B cell (primary cell): Measurements from ENCODE around the gene KRT4. TPM values are rescaled to one million over a fixed set of nuclear protein-coding genes. Genes with fewer than 3 reads are reported as not detected.

ENCODE experiments used
- ATAC-seq: fragments of 200-7000 bp; cut with Tn5 transposase; one replicate; pipeline ENCODE4 v1.10.0; 2021; ENCODE audit warnings: low read depth, mild to moderate bottlenecking, moderate number of reproducible peaks, moderate library complexity
- CTCF ChIA-PET: fragments of 350-600 bp; sonication (Branson Sonifier 250); formaldehyde crosslinking; loops from one replicate; lab custom pipeline; 2021; ENCODE audit warnings: antibody characterized with exemption, inconsistent platforms; lab: Charles Lee
- POLR2A ChIA-PET: fragments of 350-600 bp; sonication (Branson Sonifier 250); formaldehyde crosslinking; loops from one replicate; lab custom pipeline; 2021; ENCODE audit warnings: antibody characterized with exemption; lab: Charles Lee
- DNase-seq: peaks from one replicate; pipeline ENCODE4 v3.0.0; 2013
- H2AFZ ChIP-seq: 2 replicates; pipeline ENCODE4 v1.6.1; 2012; ENCODE audit warnings: mild to moderate bottlenecking, low read depth, low read length; ENCODE audit not compliant: insufficient read depth, poor library complexity, severe bottlenecking
- H3K27ac ChIP-seq, 2 donors: 1 replicate in 1 of 2; 2 replicates in 1 of 2; pipeline ENCODE4 v1.5.1; 2012 to 2013; ENCODE audit warnings: low read length in 2 of 2, mild to moderate bottlenecking in 2 of 2, moderate library complexity in 1 of 2
- H3K27me3 ChIP-seq, 4 experiments: fragments of 200-600 bp in 1 of 4; sonication (generic) in 1 of 4; replicated peaks in 1 of 4; 1 replicate in 2 of 4; 2 replicates in 2 of 4; pipeline versions ENCODE4 v1.6.1 to v1.7.0; 2013 to 2016; ENCODE audit warnings: low read length in 3 of 4, mild to moderate bottlenecking in 2 of 4, mixed read lengths in 1 of 4, moderate library complexity in 1 of 4; ENCODE audit not compliant: insufficient read depth in 4 of 4, control insufficient read depth in 3 of 4; ENCODE audit errors: control extremely low read depth in 1 of 4
- H3K36me3 ChIP-seq, 2 experiments: replicated peaks in 1 of 2; 1 replicate in 1 of 2; 2 replicates in 1 of 2; pipeline versions ENCODE4 v1.6.1 to v1.7.1; 2013; ENCODE audit warnings: low read length in 1 of 2; ENCODE audit not compliant: insufficient read depth in 2 of 2, control insufficient read depth in 1 of 2; ENCODE audit errors: control extremely low read depth in 1 of 2, extremely low read depth in 1 of 2
- H3K4me1 ChIP-seq, 2 donors: fragments of 200-600 bp in 1 of 2; sonication (generic) in 1 of 2; 1 replicate in 1 of 2; 2 replicates in 1 of 2; pipeline versions ENCODE4 v1.5.1 to v1.6.1; 2013 to 2017; ENCODE audit warnings: low read length in 2 of 2; ENCODE audit not compliant: control insufficient read depth in 2 of 2, insufficient read depth in 2 of 2
- H3K4me2 ChIP-seq: replicated peaks from 2 replicates; pipeline ENCODE3; 2012; ENCODE audit warnings: mild to moderate bottlenecking, low read depth, low read length; ENCODE audit not compliant: poor library complexity, severe bottlenecking
- H3K4me3 ChIP-seq, 5 experiments: fragments of 200-600 bp in 1 of 5; sonication (generic) in 1 of 5; 1 replicate in 3 of 5; 2 replicates in 2 of 5; pipeline versions ENCODE4 v1.5.1 to v1.7.0; 2011 to 2016; ENCODE audit warnings: low read length in 4 of 5, mild to moderate bottlenecking in 4 of 5, low read depth in 2 of 5, control low read depth in 1 of 5, moderate library complexity in 1 of 5; ENCODE audit not compliant: insufficient read depth in 1 of 5; ENCODE audit errors: control extremely low read depth in 1 of 5, extremely low read depth in 1 of 5
- H3K79me2 ChIP-seq: fragments of 200-600 bp; sonication (generic); one replicate; pipeline ENCODE4 v1.6.0; 2016; ENCODE audit warnings: low read length; ENCODE audit not compliant: control insufficient read depth, insufficient read depth
- H3K9ac ChIP-seq: fragments of 200-600 bp; sonication (generic); 2 replicates; pipeline ENCODE4 v1.6.1; 2017; ENCODE audit warnings: mild to moderate bottlenecking, low read length, moderate library complexity
- H3K9me3 ChIP-seq, 3 donors: one replicate each; pipeline versions ENCODE4 v1.6.1 to v1.7.1; 2013; ENCODE audit warnings: low read length in 2 of 3; ENCODE audit not compliant: control insufficient read depth in 2 of 3, insufficient read depth in 1 of 3; ENCODE audit errors: control extremely low read depth in 1 of 3
- H4K20me1 ChIP-seq: 2 replicates; pipeline ENCODE4 v1.6.0; 2012; ENCODE audit warnings: mild to moderate bottlenecking, low read length; ENCODE audit not compliant: insufficient read depth, control insufficient read depth, poor library complexity, severe bottlenecking
- H3K27ac Mint-ChIP-seq: one replicate; pipeline ENCODE4 v1.8.0; 2021; ENCODE audit warnings: mixed read lengths
- H3K27me3 Mint-ChIP-seq: one replicate; pipeline ENCODE4 v1.8.0; 2021; ENCODE audit warnings: mixed read lengths
- H3K4me1 Mint-ChIP-seq: one replicate; pipeline ENCODE4 v1.8.0; 2021; ENCODE audit warnings: mixed read lengths
- H3K4me3 Mint-ChIP-seq: one replicate; pipeline ENCODE4 v1.8.0; 2021; ENCODE audit warnings: mixed read lengths
- H3K9me3 Mint-ChIP-seq: one replicate; pipeline ENCODE4 v1.8.0; 2022; ENCODE audit warnings: mixed read lengths; ENCODE audit not compliant: insufficient read depth
- EZH2 ChIP-seq: IDR thresholded peaks from 2 replicates; pipeline ENCODE4 v1.6.1; 2012; ENCODE audit warnings: borderline replicate concordance, low read depth, mild to moderate bottlenecking, moderate library complexity, low read length; ENCODE audit not compliant: insufficient read depth, poor library complexity, severe bottlenecking
- WGBS: methylation state at CpG from one replicate; pipeline ENCODE4 v1.1.5; 2013; ENCODE audit warnings: missing lambda C conversion rate; ENCODE audit not compliant: insufficient coverage; 5-methylcytosine and 5-hydroxymethylcytosine counted together
- intact Hi-C: fragments of 100-400 bp; cut with micrococcal nuclease; formaldehyde crosslinking; loops from one replicate; pipeline ENCODE4 v1.10.0; 2022
- polyA plus RNA-seq: library from polyadenylated mRNA; depleted of rRNA; stranded (reverse); fragments of >200 nt; gene quantifications from 2 replicates; pipeline ENCODE4 v1.2.3, GENCODE V29; 2012
- total RNA-seq, 2 donors: library from RNA; stranded (reverse); fragments of 120-200 nt in 1 of 2; gene quantifications; 1 replicate in 1 of 2; 2 replicates in 1 of 2; pipeline versions ENCODE4 v1.2.3 to v1.2.4, GENCODE V29; 2013 to 2022
- TF ChIP-seq, protein P1 (sequence below): fragments of 200-600 bp; IDR thresholded peaks from one replicate; pipeline ENCODE4 v1.8.0; 2022; ENCODE audit warnings: antibody characterized with exemption, mild to moderate bottlenecking

Gene KRT4
- total and polyA plus RNA-seq, 2 donors (not counting 1 experiment from before 2014, with no cell fraction given): not detected

DNA sequence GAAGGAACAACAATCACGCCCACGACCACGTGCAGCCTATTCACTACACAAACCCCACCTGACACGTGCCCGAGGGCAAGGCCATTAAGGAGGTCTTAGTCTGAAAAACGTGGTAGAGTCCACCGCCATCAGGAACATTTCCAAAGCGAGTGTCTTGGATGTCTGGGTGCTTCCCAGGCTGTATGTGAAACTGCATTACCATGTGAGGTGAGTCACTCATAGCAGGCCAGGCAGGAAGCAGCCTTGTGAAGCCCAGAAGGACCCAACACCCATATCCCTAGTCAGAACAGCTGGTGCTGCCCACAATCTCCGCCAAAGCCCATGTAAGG is 23.5 kb upstream of the KRT4 start:
- Mint-ChIP-seq H3K4me3 (no peak overlapping the region), H3K27ac (no peak overlapping the region), H3K4me1 (no peaks in the 10 kb centered on the region), H3K27me3 (peaks cover 55% of the 10 kb centered on the region), H3K9me3 (no peaks in the 10 kb centered on the region)
- no peak for TF ChIP-seq EZH2
- TF ChIP-seq, protein P1, sequence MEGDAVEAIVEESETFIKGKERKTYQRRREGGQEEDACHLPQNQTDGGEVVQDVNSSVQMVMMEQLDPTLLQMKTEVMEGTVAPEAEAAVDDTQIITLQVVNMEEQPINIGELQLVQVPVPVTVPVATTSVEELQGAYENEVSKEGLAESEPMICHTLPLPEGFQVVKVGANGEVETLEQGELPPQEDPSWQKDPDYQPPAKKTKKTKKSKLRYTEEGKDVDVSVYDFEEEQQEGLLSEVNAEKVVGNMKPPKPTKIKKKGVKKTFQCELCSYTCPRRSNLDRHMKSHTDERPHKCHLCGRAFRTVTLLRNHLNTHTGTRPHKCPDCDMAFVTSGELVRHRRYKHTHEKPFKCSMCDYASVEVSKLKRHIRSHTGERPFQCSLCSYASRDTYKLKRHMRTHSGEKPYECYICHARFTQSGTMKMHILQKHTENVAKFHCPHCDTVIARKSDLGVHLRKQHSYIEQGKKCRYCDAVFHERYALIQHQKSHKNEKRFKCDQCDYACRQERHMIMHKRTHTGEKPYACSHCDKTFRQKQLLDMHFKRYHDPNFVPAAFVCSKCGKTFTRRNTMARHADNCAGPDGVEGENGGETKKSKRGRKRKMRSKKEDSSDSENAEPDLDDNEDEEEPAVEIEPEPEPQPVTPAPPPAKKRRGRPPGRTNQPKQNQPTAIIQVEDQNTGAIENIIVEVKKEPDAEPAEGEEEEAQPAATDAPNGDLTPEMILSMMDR: no peak
- Histone ChIP-seq H3K4me1 (no peaks in the 10 kb centered on the region), H3K4me3 (no peak overlapping the region), H3K36me3 (no peaks in the 10 kb centered on the region), H3K27ac (no peak overlapping the region), H3K4me2 (no peak overlapping the region), H3K9ac (no peak overlapping the region), H3K9me3 (no peaks in the 10 kb centered on the region), H2AFZ (no peak overlapping the region), H3K79me2 (no peaks in the 10 kb centered on the region), H4K20me1 (no peaks in the 10 kb centered on the region), H3K27me3 (peaks cover 0 to 2% (median 0%) of the 10 kb centered on the region in 4 experiments)
- ATAC-seq (no peak), DNase-seq (no peak)
- whole genome bisulfite sequencing: 79% methylated on average over 4 of the region's 9 CpGs
- CTCF ChIA-PET: no interaction called here
- POLR2A ChIA-PET: no interaction called here
- intact Hi-C loops: no loop called here

DNA sequence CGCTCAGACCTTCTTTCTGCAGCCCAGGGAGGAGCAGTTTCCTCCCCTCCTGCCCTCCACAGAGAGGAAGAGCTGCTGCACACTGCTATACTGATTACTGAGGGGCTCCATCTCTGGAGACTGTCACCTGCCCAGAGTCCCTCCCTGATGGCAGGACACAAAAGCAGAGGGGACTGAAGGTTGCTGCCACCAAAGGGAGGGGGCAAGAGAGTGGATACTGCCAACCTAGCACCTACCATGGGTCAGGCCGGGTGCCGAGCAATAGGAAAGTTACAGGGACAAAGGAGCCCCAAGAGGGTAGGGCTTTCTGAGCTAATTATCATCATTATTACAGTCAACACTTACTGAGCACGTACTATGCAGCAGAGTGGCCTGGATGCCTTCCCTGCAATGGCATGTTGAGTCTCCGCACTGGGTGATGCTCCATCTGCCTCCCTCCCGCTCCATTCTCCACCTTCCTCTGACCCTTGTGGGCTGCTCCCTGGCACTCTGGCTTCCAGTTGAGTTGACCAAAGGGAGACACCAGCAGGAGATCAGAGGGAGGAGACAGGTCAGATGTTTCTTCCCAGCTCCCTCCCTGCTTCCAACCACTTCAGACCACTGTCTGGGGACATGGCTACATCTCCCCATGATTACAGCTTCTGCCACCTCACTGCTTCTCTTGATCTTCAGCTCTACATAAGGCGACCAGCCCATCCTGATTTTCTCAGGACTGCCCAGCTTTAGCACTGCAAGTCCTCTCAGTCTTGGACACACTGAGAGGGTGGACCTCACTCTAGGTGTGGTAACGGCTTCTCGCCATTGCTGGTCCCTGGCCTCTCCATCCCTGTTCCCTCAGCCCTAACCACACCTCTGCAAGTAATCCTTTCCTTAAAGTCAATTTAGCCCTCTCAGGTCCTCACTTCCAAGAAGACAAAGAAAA is 22.8 kb upstream of the KRT4 start:
- no peaks in the 10 kb centered on the region for H3K79me2 ChIP-seq
- Mint-ChIP-seq H3K9me3 (no peaks in the 10 kb centered on the region), H3K27me3 (peaks cover 52% of the 10 kb centered on the region), H3K4me1 (no peaks in the 10 kb centered on the region), H3K4me3 (no peak overlapping the region), H3K27ac (no peak overlapping the region)
- no peaks in the 10 kb centered on the region for H3K9me3 ChIP-seq
- TF ChIP-seq EZH2: no peak
- TF ChIP-seq, protein P1: no peak
- ChIA-PET CTCF (no interaction called here), POLR2A (no interaction called here)
- H3K27ac ChIP-seq: no peak overlapping the region
- H4K20me1 ChIP-seq: no peaks in the 10 kb centered on the region
- no peak overlapping the region for H3K4me3 ChIP-seq
- no peak for ATAC-seq
- no peak overlapping the region for H3K4me2 ChIP-seq
- 87% methylated on average over 7 of the region's 9 CpGs for WGBS
- no peak for DNase-seq
- H3K4me1 ChIP-seq: no peaks in the 10 kb centered on the region
- H2AFZ ChIP-seq: no peak overlapping the region
- no peaks in the 10 kb centered on the region for H3K36me3 ChIP-seq
- intact Hi-C loops: no loop called here
- H3K27me3 ChIP-seq: no peaks in the 10 kb centered on the region
- H3K9ac ChIP-seq: no peak overlapping the region
